HCT116 (cell line): Measurements from ENCODE around the gene ADCY6. TPM values are rescaled to one million over a fixed set of nuclear protein-coding genes. Genes with fewer than 3 reads are reported as not detected.

Experiments
- ATAC-seq: fragments of 200-7000 bp; cut with Tn5 transposase; 2 replicates; pipeline ENCODE4 v1.9.1; 2020; ENCODE audit warnings: mild to moderate bottlenecking, moderate library complexity
- BruUV-seq: library from RNA; stranded (reverse); fragments of 400-500 nt; replicated peaks from 2 replicates; lab custom pipeline; 2021; lab: Mats Ljungman, UMichigan
- CTCF ChIA-PET: fragments of 300-600 bp; sonication (Branson Sonifier 250); formaldehyde crosslinking; loops from one replicate; lab custom pipeline; 2021; ENCODE audit warnings: antibody characterized with exemption; lab: Charles Lee
- POLR2A ChIA-PET: fragments of 300-600, 350-600 bp; sonication (Branson Sonifier 250); formaldehyde crosslinking; loops from one replicate; lab custom pipeline; 2021; ENCODE audit warnings: antibody characterized with exemption; lab: Charles Lee
- RAD21 ChIA-PET, 2 experiments: fragments of 300-600 bp; sonication (Branson Sonifier 250); formaldehyde crosslinking; loops; one replicate each; lab custom pipeline; 2023; ENCODE audit warnings: low total read pairs in 2 of 2; ENCODE audit not compliant: uncharacterized antibody in 2 of 2, unreplicated experiment in 2 of 2, low non-redundant PET in 1 of 2; lab: Charles Lee
- DNase-seq: peaks from one replicate; pipeline ENCODE4 v3.0.0-alpha.2; 2010; ENCODE audit warnings: low read depth, low spot score
- H2AFZ ChIP-seq: fragments of 200-600 bp; shearing (Covaris generic), sonication (generic); 2 replicates; pipeline ENCODE4 v1.6.1; 2017; ENCODE audit warnings: low read depth, mixed run types, mixed read lengths, antibody characterized with exemption, low read length; ENCODE audit not compliant: poor library complexity, severe bottlenecking
- H3K27ac ChIP-seq: 2 replicates; pipeline ENCODE4 v1.5.1; 2012; ENCODE audit warnings: low read depth, low read length
- H3K27me3 ChIP-seq: fragments of 200-600 bp; sonication (generic); 2 replicates; pipeline ENCODE4 v1.6.1; 2016; ENCODE audit warnings: mixed run types, low read length, mixed read lengths; ENCODE audit not compliant: insufficient read depth
- H3K36me3 ChIP-seq, 2 experiments: fragments of 200-500 bp in 1 of 2; fragments of 200-600 bp in 1 of 2; sonication (Bioruptor generic) in 1 of 2; sonication (generic) in 1 of 2; 2 replicates each; pipeline versions ENCODE4 v1.5.1 to v1.6.1; 2014 to 2016; ENCODE audit warnings: low read length in 2 of 2, inconsistent platforms in 1 of 2, mixed read lengths in 1 of 2, mixed run types in 1 of 2; ENCODE audit not compliant: insufficient read depth in 2 of 2, control insufficient read depth in 1 of 2
- H3K4me1 ChIP-seq, 2 experiments: fragments of 200-600 bp in 1 of 2; sonication (generic) in 1 of 2; 2 replicates each; pipeline versions ENCODE4 v1.5.1 to v1.6.1; 2012 to 2017; ENCODE audit warnings: low read length in 2 of 2, inconsistent platforms in 1 of 2, mild to moderate bottlenecking in 1 of 2, mixed read lengths in 1 of 2, mixed run types in 1 of 2, moderate library complexity in 1 of 2; ENCODE audit not compliant: insufficient read depth in 2 of 2, control insufficient read depth in 1 of 2
- H3K4me2 ChIP-seq: fragments of 200-600 bp; sonication (generic); 2 replicates; pipeline ENCODE4 v1.6.1; 2017; ENCODE audit warnings: mixed run types, low read length, mixed read lengths
- H3K4me3 ChIP-seq, 2 experiments: fragments of 200-600 bp in 1 of 2; sonication (generic) in 1 of 2; replicated peaks in 1 of 2; 2 replicates each; pipeline ENCODE4 v1.5.1; 2011 to 2016; ENCODE audit warnings: low read length in 2 of 2, control low read depth in 1 of 2, low read depth in 1 of 2, mild to moderate bottlenecking in 1 of 2, mixed read lengths in 1 of 2, mixed run types in 1 of 2
- H3K79me2 ChIP-seq: fragments of 200-600 bp; sonication (generic); 2 replicates; pipeline ENCODE4 v1.6.1; 2017; ENCODE audit warnings: mild to moderate bottlenecking, mixed run types, low read length, moderate library complexity, mixed read lengths; ENCODE audit not compliant: insufficient read depth
- H3K9ac ChIP-seq: fragments of 200-600 bp; sonication (generic); 2 replicates; pipeline ENCODE4 v1.6.1; 2016; ENCODE audit warnings: low read length, mixed read lengths
- H3K9me2 ChIP-seq: fragments of 200-600 bp; sonication (generic), shearing (Covaris generic); 2 replicates; pipeline ENCODE4 v1.6.1; 2017; ENCODE audit warnings: mixed run types, mild to moderate bottlenecking, moderate library complexity; ENCODE audit not compliant: insufficient read depth
- H3K9me3 ChIP-seq, 2 experiments: fragments of 200-500 bp in 1 of 2; fragments of 200-600 bp in 1 of 2; sonication (Bioruptor generic) in 1 of 2; sonication (generic) in 1 of 2; 2 replicates each; pipeline ENCODE4 v1.6.1; 2014 to 2017; ENCODE audit warnings: low read length in 2 of 2, mixed read lengths in 2 of 2, inconsistent platforms in 1 of 2, low read depth in 1 of 2, mild to moderate bottlenecking in 1 of 2, mixed run types in 1 of 2, moderate library complexity in 1 of 2; ENCODE audit not compliant: control insufficient read depth in 1 of 2, insufficient read depth in 1 of 2
- H4K20me1 ChIP-seq: fragments of 200-600 bp; sonication (generic), shearing (Covaris generic); 2 replicates; pipeline ENCODE4 v1.6.1; 2017; ENCODE audit warnings: mixed run types, mild to moderate bottlenecking, moderate library complexity; ENCODE audit not compliant: insufficient read depth
- CBX3 ChIP-seq: IDR thresholded peaks from 2 replicates; pipeline ENCODE4 v1.6.1; 2012; ENCODE audit warnings: low read depth
- EGR1 ChIP-seq: IDR thresholded peaks from 2 replicates; pipeline ENCODE4 v1.6.1; 2012; ENCODE audit warnings: low read depth
- EZH2 ChIP-seq: fragments of 200-600 bp; sonication (generic); IDR thresholded peaks from 2 replicates; pipeline ENCODE4 v1.6.1; 2017; ENCODE audit warnings: antibody characterized with exemption, mixed run types
- FOSL1 ChIP-seq: IDR thresholded peaks from 2 replicates; pipeline ENCODE4 v1.6.1; 2012; ENCODE audit warnings: low read depth
- JUND ChIP-seq: IDR thresholded peaks from 2 replicates; pipeline ENCODE4 v1.6.1; 2012
- POLR2AphosphoS5 ChIP-seq: IDR thresholded peaks from 2 replicates; pipeline ENCODE4 v1.6.1; 2011; ENCODE audit warnings: mild to moderate bottlenecking, low read depth, low read length, moderate library complexity
- RAD21 ChIP-seq: IDR thresholded peaks from 2 replicates; pipeline ENCODE4 v1.6.1; 2012; ENCODE audit warnings: low read depth, mild to moderate bottlenecking
- SIN3A ChIP-seq: IDR thresholded peaks from 2 replicates; pipeline ENCODE4 v1.6.1; 2012; ENCODE audit warnings: low read depth
- SRF ChIP-seq: IDR thresholded peaks from 2 replicates; pipeline ENCODE4 v1.6.1; 2012; ENCODE audit warnings: low read depth
- YY1 ChIP-seq: IDR thresholded peaks from 2 replicates; pipeline ENCODE4 v1.6.1; 2011; ENCODE audit warnings: low read length, low read depth, moderate library complexity, mild to moderate bottlenecking; ENCODE audit not compliant: insufficient replicate concordance; ENCODE audit errors: extremely low read depth
- ZBTB33 ChIP-seq: IDR thresholded peaks from 2 replicates; pipeline ENCODE4 v1.6.1; 2011; ENCODE audit warnings: mild to moderate bottlenecking, low read length, moderate library complexity; ENCODE audit not compliant: insufficient replicate concordance; ENCODE audit errors: extremely low read depth
- ZFX ChIP-seq: fragments of 450-650 bp; IDR thresholded peaks from 2 replicates; pipeline ENCODE4 v1.6.1; 2017
- ZNF274 ChIP-seq: fragments of 200-500 bp; sonication (Bioruptor generic); IDR thresholded peaks from 2 replicates; pipeline ENCODE4 v1.6.1; 2014; ENCODE audit warnings: mild to moderate bottlenecking, low read depth, low read length, inconsistent platforms
- intact Hi-C: fragments of 100-400 bp; cut with micrococcal nuclease; formaldehyde crosslinking; loops from 2 replicates; pipeline ENCODE4 v1.10.0; 2022
- total RNA-seq: library from RNA; stranded (reverse); gene quantifications from one replicate; pipeline ENCODE4 v1.2.1, GENCODE V29; 2021; ENCODE audit not compliant: unreplicated experiment
- TF ChIP-seq, protein P1 (sequence below): IDR thresholded peaks from 2 replicates; pipeline ENCODE4 v1.6.1; 2012; ENCODE audit warnings: low read depth

The ADCY6 gene
- total RNA-seq, 1 experiment from 2014 or later: 24.9 TPM

DNA sequence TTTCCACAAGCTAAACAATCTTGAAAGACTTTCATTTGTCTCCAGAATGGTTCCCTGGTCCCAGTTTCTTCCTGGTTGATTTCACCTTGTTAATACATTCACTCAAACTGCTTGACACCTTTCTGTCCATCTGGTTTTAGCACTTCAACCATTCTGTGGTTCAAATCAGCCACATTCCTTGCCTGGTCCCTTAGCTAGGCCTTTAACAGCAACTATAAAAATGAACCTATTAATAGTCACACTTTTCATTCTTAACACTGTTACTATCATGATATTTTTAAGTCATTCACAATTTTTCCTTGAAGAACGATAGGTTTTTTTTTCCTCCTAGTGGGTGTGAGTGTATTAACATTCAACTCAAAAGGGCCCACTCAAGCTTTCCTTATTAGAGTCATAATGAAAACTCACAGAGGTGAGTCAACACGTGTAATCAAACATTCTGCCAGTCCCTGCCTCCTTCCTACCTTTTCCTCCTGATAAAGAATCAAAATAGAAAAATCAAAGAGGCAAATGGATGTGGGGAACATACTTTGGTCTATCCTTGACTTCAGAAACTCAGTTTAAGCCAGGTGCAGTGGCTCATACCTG lies 38.0 kb downstream of the ADCY6 start:
- Histone ChIP-seq H3K4me2 (no peak overlapping the region), H3K9ac (no peak overlapping the region), H3K9me2 (no peaks in the 10 kb centered on the region), H3K4me1 (no peaks in the 10 kb centered on the region), H3K9me3 (no peaks in the 10 kb centered on the region), H3K79me2 (no peaks in the 10 kb centered on the region), H3K36me3 (no peaks in the 10 kb centered on the region), H4K20me1 (no peaks in the 10 kb centered on the region), H3K4me3 (no peak overlapping the region), H3K27ac (no peak overlapping the region), H2AFZ (peak overlapping the region; percentile 5)
- RAD21 ChIA-PET: no interaction called here
- no peak for DNase-seq
- intact Hi-C loops: no loop called here
- CTCF ChIA-PET: interaction anchor here (0.8 to 2.1 kb wide), 5 partner anchors 39 to 237 kb away, joined by 3 to 10 read pairs (median 3); no protein-coding TSS in a partner anchor
- no peak for ATAC-seq
- TF ChIP-seq YY1: no peak
- 0 out of 2 replicates have a peak, but pooled peaks have one; percentile 9 for TF ChIP-seq FOSL1
- no peak for TF ChIP-seq SRF
- no peak for TF ChIP-seq EGR1
- TF ChIP-seq, all 23 proteins: peak for 1
- POLR2A ChIA-PET: interaction anchor here (1.0 kb wide), 1 partner anchor 39 kb away, joined by 3 read pairs; no protein-coding TSS in a partner anchor
- BruUV-seq: no TSS peak
- H3K27me3 ChIP-seq: no peaks in the 10 kb centered on the region

DNA sequence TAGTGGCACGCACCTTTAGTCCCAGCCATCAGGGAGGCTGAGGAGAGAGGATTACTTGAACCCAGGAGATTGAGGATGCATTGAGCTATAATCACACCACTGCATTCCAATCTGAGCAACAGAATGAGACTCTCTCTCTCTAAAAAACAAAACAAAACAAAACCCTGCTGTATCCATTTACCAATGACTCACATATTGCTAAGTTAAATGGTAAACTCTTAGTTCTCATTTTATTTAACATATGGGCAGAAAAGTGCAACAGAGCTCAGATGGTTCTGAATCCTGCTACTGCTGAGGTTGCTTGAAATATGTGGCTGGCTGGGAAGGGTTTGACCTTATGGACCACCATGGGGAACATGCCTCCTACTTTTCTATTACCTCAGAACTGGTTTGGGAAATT lies 38.7 kb downstream of the ADCY6 start:
- no peaks in the 10 kb centered on the region for H3K4me1 ChIP-seq
- no peak for DNase-seq
- no peak for ATAC-seq
- TF ChIP-seq EGR1 (no peak), ZFX (no peak), EZH2 (no peak), CBX3 (no peak), ZBTB33 (no peak), SRF (no peak), FOSL1 (no peak), ZNF274 (no peak), SIN3A (no peak), RAD21 (no peak), YY1 (no peak), POLR2AphosphoS5 (no peak), JUND (no peak)
- TF ChIP-seq, protein P1, sequence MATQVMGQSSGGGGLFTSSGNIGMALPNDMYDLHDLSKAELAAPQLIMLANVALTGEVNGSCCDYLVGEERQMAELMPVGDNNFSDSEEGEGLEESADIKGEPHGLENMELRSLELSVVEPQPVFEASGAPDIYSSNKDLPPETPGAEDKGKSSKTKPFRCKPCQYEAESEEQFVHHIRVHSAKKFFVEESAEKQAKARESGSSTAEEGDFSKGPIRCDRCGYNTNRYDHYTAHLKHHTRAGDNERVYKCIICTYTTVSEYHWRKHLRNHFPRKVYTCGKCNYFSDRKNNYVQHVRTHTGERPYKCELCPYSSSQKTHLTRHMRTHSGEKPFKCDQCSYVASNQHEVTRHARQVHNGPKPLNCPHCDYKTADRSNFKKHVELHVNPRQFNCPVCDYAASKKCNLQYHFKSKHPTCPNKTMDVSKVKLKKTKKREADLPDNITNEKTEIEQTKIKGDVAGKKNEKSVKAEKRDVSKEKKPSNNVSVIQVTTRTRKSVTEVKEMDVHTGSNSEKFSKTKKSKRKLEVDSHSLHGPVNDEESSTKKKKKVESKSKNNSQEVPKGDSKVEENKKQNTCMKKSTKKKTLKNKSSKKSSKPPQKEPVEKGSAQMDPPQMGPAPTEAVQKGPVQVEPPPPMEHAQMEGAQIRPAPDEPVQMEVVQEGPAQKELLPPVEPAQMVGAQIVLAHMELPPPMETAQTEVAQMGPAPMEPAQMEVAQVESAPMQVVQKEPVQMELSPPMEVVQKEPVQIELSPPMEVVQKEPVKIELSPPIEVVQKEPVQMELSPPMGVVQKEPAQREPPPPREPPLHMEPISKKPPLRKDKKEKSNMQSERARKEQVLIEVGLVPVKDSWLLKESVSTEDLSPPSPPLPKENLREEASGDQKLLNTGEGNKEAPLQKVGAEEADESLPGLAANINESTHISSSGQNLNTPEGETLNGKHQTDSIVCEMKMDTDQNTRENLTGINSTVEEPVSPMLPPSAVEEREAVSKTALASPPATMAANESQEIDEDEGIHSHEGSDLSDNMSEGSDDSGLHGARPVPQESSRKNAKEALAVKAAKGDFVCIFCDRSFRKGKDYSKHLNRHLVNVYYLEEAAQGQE: no peak

More for the DNA sequence above, 38.7 kb downstream of the ADCY6 start:
- H3K4me2 ChIP-seq: no peak overlapping the region
- no TSS peak for BruUV-seq
- H3K9me2 ChIP-seq: no peaks in the 10 kb centered on the region
- intact Hi-C loops: no loop called here
- POLR2A ChIA-PET: interaction anchor here (1.0 kb wide), 1 partner anchor 40 kb away, joined by 3 read pairs; no protein-coding TSS in a partner anchor
- H3K36me3 ChIP-seq: no peaks in the 10 kb centered on the region
- no peak overlapping the region for H3K27ac ChIP-seq
- CTCF ChIA-PET: interaction anchor here (1.0 to 2.1 kb wide), 3 partner anchors 44 to 65 kb away, joined by 3 to 10 read pairs (median 4); no protein-coding TSS in a partner anchor
- no peaks in the 10 kb centered on the region for H4K20me1 ChIP-seq
- RAD21 ChIA-PET: no interaction called here
- no peaks in the 10 kb centered on the region for H3K9me3 ChIP-seq
- H3K27me3 ChIP-seq: no peaks in the 10 kb centered on the region
- H3K9ac ChIP-seq: no peak overlapping the region
- peak overlapping the region; percentile 5 for H2AFZ ChIP-seq
- H3K4me3 ChIP-seq: no peak overlapping the region
- no peaks in the 10 kb centered on the region for H3K79me2 ChIP-seq
